Measurements from ENCODE around the gene LPAR2.
"Not testable (repeated sequence)": the region's sequence is repeated elsewhere in the genome, so short reads cannot be mapped to it uniquely, and the experiment has no call there.

The LPAR2 gene

DNA sequence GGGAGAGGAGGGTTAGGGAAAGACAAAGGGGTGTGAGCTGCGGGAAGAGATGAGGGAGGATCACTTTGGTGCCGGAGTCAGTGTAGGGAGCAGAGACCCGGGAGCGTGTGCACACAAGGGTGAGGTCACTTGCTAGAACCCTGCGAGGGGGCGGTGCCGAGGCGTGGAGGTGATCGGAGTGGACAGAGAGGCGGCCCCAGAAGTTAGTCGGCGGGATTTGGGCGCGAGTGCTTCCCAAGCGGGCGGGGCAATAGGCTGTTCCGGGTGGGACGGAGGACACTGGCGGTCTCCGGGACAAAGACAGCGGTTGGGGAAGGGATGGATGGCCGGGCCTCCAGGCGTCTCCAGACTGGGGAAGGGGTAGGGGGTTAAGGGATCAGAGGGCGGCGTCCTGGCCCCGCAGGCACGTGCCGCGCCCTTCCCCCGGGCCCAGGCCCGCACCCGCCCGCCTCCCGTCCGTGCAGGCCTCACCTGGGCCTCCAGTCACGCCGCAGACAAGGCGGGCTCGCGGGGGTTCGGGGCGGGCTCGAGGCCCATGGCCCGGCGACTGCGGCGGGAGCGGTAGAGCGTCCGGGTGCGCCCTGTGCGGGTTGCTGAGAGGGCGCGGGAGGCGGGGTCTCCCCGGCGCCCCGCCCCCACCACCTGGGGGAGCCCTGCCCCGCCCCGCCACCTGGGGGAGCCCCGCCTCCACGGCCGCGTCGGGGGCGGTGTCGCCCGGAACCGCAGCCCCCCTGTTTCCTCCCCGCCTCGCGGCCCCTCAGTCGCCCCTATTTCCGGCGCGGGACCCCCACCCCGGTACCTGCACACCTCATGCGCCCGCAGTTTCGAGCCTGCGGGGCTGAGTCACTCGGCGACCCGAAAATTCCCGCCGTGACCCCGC, at the start of gene LPAR2:
LPAR2 (minus strand) TSS at position 600 of the 880 bp plus-strand sequence. CDS start 945 bp downstream, outside the sequence.
- peak within 1 kb of the TSS; percentile 82 for H3K4me3 ChIP-seq (ENCODE audit: low read depth, low read length)

DNA sequence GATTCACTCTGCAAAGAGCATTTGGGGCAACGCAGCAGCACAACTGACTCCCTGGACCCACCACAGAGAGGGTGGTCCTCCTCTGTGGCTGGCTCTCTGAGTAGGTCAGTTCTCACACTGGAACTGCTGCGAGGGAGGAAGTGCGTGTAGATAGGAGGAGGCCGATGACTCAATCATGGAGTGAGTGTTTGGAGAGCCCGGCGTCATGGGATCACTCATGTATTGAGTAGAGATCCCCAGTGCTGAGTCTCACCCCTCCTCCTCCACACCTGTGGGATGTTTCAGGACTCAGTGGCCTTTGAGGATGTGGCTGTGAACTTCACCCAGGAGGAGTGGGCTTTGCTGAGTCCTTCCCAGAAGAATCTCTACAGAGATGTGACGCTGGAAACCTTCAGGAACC, 49.6 kb upstream of the LPAR2 start:
- H3K4me3 ChIP-seq (ENCODE audit: low read depth, low read length) = no peak overlapping the region

DNA sequence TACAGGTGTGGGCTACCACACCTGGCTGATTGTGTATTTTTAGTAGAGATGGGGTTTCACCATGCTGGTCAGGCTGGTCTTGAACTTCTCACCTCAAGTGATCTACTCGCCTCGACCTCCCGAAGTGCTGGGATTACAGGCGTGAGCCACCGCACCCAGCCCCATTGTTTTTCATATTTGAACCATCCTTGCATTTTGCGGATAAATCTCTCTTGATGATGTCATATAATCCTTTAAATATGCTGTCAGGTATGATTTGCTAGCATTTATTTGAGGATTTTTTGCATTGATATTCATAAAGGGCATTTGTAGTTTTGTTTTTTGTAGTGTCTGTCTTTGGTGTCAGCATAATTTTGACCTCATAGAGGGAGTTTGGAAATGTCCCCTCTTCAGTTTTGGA, 46.3 kb upstream of the LPAR2 start:
- no peak overlapping the region for H3K4me3 ChIP-seq (ENCODE audit: low read depth, low read length)

DNA sequence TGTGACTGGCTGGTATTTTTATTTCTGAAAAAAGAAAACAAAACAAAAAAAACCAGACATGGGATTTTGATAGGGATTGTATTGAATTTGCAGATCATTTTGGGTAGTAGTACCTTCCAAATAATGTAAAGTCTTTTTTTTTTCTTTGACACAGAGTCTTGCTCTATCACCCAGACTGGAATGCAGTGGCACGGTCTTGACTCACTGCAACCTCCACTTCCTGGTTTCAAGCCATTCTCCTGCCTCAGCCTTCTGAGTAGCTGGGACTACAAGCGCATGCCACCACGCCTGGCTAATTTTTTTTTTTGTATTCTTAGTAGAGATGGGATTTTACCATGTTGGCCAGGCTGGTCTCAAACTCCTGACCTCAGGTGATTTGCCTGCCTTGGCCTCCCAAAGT, 44.8 kb upstream of the LPAR2 start:
- no peak overlapping the region for H3K4me3 ChIP-seq (ENCODE audit: low read depth, low read length)

DNA sequence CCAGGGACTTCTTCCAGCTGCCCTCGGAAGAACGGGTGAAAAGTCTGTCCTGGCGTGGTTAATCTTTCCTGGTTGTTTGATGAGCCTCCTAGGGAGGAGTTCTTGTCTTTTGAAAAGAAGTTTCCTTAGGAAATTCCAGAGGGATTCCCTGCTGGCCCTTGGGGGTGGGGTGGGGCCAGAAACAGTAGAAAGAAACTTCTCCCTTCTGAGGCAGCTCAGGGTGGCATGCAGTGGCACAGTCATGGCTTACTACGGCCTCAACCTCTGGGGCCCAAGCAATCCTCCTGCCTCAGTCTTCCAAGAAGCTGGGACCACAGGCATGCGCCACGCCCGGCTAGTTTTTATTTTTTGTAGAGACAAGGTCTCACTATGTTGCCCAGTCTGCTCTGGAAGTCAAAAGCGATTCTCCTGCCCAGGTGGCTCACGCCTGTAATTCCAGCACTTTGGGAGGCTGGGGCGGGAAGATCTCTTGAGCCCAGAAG, 42.1 kb upstream of the LPAR2 start:
- H3K4me3 ChIP-seq (ENCODE audit: low read depth, low read length) = peak overlapping the region; percentile 76

DNA sequence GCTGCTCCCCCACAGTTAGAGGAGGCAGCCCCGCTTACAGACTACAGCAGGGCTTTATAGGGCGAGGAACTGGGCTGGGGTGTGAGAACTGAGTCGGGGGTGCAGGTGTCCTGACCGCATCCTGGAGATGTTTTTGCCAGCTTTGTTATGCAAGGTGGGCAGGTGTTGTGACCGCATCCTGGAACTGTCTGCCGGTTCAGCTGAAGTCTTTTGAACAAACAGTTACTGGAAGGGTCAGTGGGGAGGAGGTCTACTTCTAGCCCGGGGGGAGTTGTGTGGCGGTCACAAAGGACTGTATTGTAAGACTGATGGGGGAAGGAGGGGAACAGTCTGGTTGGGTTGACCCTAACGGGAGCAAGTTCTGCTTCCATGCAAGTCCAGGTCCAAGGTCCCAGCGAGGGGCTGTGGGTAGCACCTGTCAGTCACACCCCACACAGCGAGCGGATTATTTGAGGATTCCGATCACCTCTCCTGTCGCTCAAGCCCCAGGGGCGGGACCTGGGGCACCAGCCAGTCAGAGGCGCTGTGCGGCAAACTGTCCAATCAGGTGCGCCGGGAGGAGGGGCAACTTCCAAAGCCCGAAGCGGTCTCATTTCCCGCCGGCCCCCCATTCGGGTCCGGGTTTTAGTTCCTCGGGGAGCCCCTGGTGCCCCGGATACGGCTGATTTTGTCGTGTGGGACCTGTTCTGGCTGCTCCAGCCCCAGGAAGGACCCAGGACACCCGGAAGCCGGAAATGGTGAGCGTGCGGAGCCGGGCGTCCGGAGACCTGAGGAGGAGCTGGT, 40.4 kb upstream of the LPAR2 start, which contains the start of gene ZNF101:
ZNF101 (plus strand) TSS at position 610 of the 783 bp plus-strand sequence; CDS start at position 735, 125 bp downstream.
- H3K4me3 ChIP-seq (ENCODE audit: low read depth, low read length) = peak within 1 kb of the TSS; percentile 76

DNA sequence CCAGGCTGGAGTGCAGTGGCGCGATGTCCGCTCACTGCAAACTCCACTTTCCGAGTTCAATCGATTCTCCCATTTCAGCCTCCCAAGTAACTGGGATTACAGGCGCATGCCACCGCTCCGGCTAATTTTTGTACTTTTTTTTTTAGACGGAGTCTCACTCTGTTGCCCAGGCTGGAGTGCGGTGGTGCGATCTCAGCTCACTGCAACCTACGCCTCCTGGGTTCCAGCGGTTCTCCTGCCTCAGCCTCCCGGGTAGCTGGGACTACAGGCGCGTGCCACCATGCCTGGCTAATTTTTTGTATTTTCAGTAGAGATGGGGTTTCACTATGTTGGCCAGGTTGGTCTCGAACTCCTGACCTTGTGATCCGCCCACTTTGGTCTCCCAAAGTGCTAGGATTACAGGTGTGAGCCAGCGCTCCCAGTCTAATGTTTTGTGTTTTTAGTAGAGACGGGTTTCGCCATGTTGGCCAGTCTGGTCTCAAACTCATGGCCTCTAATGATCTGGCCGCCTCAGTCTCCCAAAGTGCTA, 37.5 kb upstream of the LPAR2 start:
- H3K4me3 ChIP-seq (ENCODE audit: low read depth, low read length) = not testable (repeated sequence)

DNA sequence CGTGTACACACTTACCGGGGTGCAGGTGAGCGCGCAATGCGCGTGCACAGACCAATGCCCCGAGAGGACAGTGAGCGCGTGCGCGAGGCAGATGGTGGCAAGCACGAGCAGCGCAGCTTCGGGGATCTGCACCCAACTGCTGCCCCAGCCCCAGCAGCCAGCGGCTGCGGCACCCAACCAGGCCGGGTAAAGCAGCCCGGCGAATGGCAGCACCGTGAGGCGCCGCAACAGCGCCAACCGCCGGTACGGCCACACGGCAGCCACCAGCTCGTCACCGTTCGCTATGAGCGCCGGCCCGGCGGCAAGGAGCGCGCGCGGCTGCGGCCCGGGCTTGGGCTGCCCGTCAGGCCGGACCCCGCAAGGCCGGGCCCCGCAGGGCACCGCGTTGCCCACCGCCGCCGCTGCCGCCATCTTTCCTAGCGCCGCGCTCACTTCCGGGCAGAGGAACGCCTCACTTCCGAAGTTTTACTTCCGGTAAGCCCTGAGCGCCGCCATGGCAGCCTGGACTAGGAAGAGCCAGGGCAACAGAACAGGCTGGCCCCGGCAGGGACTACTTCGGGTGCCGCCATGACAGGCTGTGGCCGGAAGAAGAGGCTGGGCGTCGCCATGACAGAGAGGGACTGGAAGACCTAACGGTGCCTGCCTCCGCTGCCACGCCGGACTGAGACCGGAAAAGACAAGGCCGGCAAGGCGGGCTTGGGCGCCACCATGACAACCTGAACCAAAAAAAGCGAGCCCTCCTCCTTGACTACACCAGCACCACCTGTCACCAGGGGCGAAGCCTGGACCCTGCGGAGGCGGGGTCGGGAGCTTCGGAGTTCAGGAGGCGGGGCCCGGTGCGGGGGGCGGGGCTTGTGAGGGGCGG, 35.5 kb upstream of the LPAR2 start, which contains the start of gene ATP13A1:
ATP13A1 (minus strand) TSS at position 421 of the 865 bp plus-strand sequence; CDS start at position 411, 10 bp downstream.
- peak within 1 kb of the TSS; percentile 98 for H3K4me3 ChIP-seq (ENCODE audit: low read depth, low read length)

DNA sequence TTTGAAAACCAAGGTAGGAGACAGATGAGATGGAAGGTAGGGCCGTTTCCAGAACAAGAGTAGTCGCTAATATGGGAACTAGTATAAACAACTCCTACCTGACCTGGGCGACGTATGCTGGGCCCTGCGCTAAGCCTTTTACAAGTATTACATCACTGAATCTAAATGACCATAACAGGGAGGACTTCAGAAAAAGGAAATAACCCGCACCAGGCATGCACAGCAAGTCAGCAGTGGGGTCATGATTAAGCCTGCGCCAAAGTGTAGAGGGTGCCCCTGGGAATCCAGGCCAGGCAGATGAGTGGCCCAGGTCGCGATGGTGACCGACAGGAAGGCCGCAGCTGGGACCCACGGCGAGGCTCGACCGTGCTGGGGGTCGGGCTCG, 34.8 kb upstream of the LPAR2 start:
- H3K4me3 ChIP-seq (ENCODE audit: low read depth, low read length) = peak overlapping the region; percentile 98

DNA sequence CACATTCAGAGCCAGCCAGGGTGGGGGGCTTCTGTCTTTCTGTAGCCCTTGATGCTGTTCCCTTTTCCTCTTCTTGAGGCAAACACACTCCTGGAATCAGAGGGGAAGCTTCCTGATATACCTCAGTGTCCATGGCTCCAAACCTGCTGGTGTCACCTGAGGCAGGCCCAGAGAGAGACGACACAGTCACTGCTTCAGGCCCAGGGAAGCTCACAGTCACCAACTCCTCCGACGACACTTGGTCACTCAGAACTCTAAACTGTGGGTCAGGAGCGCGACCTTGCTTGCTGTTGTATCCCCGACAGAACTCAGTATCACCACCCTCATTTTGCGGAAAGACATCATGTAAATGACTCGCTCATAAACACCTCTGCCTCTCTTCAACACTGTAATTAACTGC, 34.3 kb upstream of the LPAR2 start:
- H3K4me3 ChIP-seq (ENCODE audit: low read depth, low read length) = peak overlapping the region; percentile 98

DNA sequence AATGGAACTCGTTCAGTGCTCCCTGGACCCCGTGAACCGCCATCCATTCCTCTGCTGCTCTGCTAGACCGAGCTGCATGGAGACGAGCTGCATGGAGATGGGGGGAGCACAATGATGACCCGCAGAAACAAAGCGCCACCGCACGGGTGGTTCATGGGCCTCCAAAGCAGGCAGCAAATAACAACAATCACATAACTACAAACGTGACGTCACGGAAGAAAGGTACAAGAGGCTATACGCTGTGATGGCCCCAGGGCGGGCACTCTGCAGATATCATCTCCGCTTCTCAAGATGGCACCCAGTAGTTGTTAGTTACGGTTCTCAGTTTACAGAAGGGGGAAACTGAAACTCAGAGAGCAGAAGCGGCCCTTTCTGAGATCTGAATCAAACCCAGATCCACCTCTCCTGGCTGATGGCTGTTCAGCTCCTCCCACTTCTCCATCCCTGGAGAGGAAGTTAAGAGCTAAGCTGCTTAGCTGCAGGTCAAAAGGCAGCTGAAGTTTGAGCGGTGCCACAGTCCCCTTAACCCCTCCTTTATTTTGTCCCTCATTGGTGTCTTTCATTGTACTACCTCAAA, 33.7 kb upstream of the LPAR2 start:
- no peak overlapping the region for H3K4me3 ChIP-seq (ENCODE audit: low read depth, low read length)

DNA sequence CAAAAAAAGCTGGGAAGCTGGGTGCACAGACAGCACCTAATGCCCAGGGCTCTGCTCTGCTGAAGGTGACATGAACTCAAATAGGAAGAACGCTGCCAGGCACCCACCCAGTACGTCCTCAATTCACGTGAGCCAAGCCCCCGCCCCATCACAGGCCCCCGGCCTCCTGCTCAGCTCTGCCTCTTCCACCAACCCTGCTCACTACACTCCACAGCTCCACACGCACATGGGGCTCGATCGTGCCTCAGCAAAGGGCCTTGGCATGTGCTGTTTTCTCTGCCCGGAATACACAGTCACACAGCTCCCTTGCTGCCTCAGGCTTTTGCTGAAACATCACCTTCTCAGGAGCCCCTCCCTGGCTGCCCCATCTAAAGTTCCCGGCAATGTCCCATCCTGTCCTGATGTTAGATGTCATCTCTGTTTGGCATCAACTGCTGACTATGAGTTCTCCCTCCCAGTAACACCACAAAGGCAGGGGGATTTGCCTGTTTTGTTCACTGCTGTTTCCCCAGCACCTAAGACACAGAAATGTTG, 33.2 kb upstream of the LPAR2 start:
- no peak overlapping the region for H3K4me3 ChIP-seq (ENCODE audit: low read depth, low read length)

DNA sequence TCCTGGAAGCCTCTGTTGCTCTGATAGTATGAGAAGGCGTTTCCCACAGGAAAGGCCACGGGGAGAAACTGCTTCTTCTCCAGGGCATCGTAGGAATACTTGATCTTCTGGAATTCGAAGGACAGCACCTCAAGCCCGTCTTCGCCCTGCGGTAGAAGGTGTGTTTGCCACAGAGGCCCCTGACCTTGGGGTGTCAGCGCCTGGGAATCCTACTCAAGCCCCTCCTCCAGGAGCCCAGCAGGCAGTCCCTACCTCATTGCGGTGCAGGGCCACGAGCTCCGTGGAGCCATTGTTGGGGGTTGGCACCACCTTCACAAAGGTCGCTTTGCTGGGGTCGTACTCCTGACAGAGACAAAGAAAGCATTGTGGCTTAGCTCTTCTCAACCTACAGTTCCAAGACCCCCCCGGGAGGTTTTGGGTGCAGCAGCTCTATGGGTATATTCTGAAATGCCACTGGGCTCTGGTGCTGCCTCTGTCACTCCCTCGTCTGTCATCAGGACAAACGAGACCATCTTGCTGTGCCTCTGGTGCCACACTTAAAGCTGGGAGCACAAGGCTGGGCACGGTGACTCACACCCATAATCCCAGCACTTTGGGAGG, 31.7 kb upstream of the LPAR2 start:
- H3K4me3 ChIP-seq (ENCODE audit: low read depth, low read length) = no peak overlapping the region

DNA sequence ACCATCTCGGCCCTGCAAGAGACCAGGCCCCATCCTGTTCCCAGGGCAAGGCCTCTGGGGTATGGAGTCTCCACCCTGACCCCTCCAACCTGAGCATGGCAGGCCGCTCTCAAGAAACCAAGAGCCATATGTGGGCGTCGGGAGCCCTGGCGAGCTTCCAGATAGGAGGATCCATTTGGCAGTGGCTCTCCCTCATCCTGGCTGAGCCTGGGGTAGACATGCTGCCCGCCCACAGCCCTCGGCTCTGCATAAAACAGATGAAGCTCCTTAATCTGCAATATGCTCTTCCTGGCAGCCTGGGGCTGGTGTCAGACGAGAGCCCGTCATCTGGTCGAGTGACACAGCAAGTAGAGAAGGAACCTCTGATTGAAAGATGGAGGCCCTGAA, 29.4 kb upstream of the LPAR2 start:
- no peak overlapping the region for H3K4me3 ChIP-seq (ENCODE audit: low read depth, low read length)

DNA sequence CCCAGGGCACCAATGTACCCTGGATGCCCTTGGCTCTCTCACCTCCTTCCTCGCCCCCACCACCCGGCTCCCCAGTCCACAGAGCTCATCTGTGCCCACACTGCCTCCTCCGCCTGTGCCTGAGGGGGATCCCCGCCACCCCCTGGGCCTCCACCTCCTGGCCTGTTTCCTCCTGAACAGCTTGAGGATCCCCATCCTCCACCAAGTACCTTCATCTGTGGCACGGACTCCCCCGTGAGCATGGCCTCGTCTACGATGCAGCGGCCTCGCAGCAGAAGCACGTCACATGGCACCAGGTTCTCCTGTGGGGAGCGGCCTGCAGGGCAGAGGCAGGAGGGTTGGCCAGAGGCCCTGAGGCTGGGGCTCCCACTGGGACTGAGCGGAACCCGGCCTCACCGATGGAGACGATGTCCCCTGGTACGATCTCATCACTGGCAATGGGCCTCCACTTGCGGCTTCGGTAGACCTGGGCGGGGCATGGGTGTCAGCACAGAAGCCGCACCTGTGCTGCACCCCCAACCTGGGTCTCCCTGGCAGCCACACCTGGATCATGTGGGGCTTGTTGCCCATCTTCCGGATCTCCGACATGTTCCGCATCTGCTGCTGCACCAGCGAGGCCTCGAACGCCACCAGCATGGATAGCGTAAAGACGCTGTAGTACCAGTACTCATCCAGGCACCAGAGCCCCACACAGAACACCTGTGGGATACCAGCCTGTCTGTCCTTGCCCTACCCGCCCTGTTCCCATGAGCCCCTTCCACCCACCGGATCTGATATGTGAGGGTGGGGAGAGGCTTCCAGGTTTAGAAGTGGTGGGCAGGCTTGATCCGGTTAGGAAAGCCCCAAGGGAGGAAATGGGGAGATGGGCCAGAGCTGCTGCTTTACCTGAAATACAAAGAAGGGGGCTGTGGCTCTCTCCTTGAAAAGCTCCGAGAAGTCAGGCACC, 28.7 kb upstream of the LPAR2 start:
- no peak overlapping the region for H3K4me3 ChIP-seq (ENCODE audit: low read depth, low read length)

DNA sequence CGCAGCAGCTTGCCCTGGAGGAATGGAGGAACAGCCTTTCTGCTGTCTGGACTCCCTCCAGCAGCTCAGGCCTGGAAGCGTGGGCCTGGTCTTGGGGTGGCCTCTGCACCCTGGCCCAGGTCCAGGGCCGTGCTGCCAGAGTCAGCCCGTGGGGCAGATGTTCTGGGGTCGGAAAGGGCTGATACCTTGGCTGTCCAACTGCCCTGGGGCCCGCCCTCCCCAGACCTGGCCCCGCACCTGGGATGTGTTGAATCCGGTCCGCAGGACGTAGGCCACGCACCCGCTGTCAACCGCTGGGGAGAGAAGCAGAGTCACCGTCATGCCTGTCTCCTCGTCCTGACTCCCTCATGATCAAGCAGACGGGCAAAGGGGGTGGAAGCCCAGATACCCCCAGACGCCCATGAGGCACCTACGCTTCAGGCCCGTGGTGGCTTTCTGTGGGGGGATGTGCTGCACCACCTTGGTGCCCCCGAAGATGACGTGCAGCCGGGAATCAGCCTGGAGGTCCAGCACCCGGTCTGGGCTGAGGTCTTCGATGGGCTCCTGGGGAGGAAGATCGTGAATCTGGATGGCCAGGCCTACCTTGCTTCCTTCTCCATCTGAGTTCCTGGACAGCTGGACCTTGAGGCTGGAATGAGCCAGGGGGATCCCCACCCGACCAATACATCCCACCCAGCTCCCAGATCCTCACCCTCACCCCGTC, 27.8 kb upstream of the LPAR2 start:
- H3K4me3 ChIP-seq (ENCODE audit: low read depth, low read length) = no peak overlapping the region

DNA sequence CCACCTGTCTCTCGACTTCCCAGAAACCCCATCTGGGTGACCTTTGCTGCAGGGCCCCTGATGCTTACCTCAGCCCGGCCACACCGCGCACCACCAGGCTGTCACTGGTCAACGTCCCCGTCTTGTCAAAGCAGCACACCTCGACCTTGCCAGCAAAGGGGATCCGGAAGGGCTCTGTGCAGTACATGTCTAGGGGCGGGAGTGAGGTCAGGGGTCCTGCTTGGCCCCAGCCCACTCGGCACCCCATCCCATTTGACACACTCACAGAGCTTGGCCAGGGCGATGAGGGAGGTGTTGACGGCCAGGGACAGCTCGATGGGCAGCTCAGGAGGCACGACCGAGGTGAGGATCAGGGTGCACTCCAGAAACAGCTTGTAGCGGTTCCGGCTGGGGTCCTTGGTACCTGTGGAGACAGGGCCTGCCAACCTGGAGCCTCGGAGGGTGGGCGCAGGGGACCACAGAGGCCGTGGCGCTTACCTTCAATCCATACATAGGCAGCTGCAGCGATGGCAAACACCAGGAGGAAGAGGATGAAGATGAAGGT, 27.1 kb upstream of the LPAR2 start:
- H3K4me3 ChIP-seq (ENCODE audit: low read depth, low read length) = no peak overlapping the region

All from iPS-11a (cell line).